B cell (primary cell): ENCODE measurements around the gene NAA10. TPM values are rescaled to one million over a fixed set of nuclear protein-coding genes. Genes with fewer than 3 reads are reported as not detected.
A peak's percentile ranks its signal among the peaks of the same experiment; 100 is the strongest.

Experiments used
- ATAC-seq: fragments of 200-7000 bp; cut with Tn5 transposase; one replicate; pipeline ENCODE4 v1.10.0; 2021; ENCODE audit warnings: low read depth, mild to moderate bottlenecking, moderate number of reproducible peaks, moderate library complexity
- CTCF ChIA-PET: fragments of 350-600 bp; sonication (Branson Sonifier 250); formaldehyde crosslinking; loops from one replicate; lab custom pipeline; 2021; ENCODE audit warnings: antibody characterized with exemption, inconsistent platforms; lab: Charles Lee
- POLR2A ChIA-PET: fragments of 350-600 bp; sonication (Branson Sonifier 250); formaldehyde crosslinking; loops from one replicate; lab custom pipeline; 2021; ENCODE audit warnings: antibody characterized with exemption; lab: Charles Lee
- DNase-seq: peaks from one replicate; pipeline ENCODE4 v3.0.0; 2013
- H2AFZ ChIP-seq: 2 replicates; pipeline ENCODE4 v1.6.1; 2012; ENCODE audit warnings: mild to moderate bottlenecking, low read depth, low read length; ENCODE audit not compliant: insufficient read depth, poor library complexity, severe bottlenecking
- H3K27ac ChIP-seq, 2 donors: 1 replicate in 1 of 2; 2 replicates in 1 of 2; pipeline ENCODE4 v1.5.1; 2012 to 2013; ENCODE audit warnings: low read length in 2 of 2, mild to moderate bottlenecking in 2 of 2, moderate library complexity in 1 of 2
- H3K27me3 ChIP-seq, 4 experiments: fragments of 200-600 bp in 1 of 4; sonication (generic) in 1 of 4; replicated peaks in 1 of 4; 1 replicate in 2 of 4; 2 replicates in 2 of 4; pipeline versions ENCODE4 v1.6.1 to v1.7.0; 2013 to 2016; ENCODE audit warnings: low read length in 3 of 4, mild to moderate bottlenecking in 2 of 4, mixed read lengths in 1 of 4, moderate library complexity in 1 of 4; ENCODE audit not compliant: insufficient read depth in 4 of 4, control insufficient read depth in 3 of 4; ENCODE audit errors: control extremely low read depth in 1 of 4
- H3K36me3 ChIP-seq, 2 experiments: replicated peaks in 1 of 2; 1 replicate in 1 of 2; 2 replicates in 1 of 2; pipeline versions ENCODE4 v1.6.1 to v1.7.1; 2013; ENCODE audit warnings: low read length in 1 of 2; ENCODE audit not compliant: insufficient read depth in 2 of 2, control insufficient read depth in 1 of 2; ENCODE audit errors: control extremely low read depth in 1 of 2, extremely low read depth in 1 of 2
- H3K4me1 ChIP-seq, 2 donors: fragments of 200-600 bp in 1 of 2; sonication (generic) in 1 of 2; 1 replicate in 1 of 2; 2 replicates in 1 of 2; pipeline versions ENCODE4 v1.5.1 to v1.6.1; 2013 to 2017; ENCODE audit warnings: low read length in 2 of 2; ENCODE audit not compliant: control insufficient read depth in 2 of 2, insufficient read depth in 2 of 2
- H3K4me2 ChIP-seq: replicated peaks from 2 replicates; pipeline ENCODE3; 2012; ENCODE audit warnings: mild to moderate bottlenecking, low read depth, low read length; ENCODE audit not compliant: poor library complexity, severe bottlenecking
- H3K4me3 ChIP-seq, 5 experiments: fragments of 200-600 bp in 1 of 5; sonication (generic) in 1 of 5; 1 replicate in 3 of 5; 2 replicates in 2 of 5; pipeline versions ENCODE4 v1.5.1 to v1.7.0; 2011 to 2016; ENCODE audit warnings: low read length in 4 of 5, mild to moderate bottlenecking in 4 of 5, low read depth in 2 of 5, control low read depth in 1 of 5, moderate library complexity in 1 of 5; ENCODE audit not compliant: insufficient read depth in 1 of 5; ENCODE audit errors: control extremely low read depth in 1 of 5, extremely low read depth in 1 of 5
- H3K79me2 ChIP-seq: fragments of 200-600 bp; sonication (generic); one replicate; pipeline ENCODE4 v1.6.0; 2016; ENCODE audit warnings: low read length; ENCODE audit not compliant: control insufficient read depth, insufficient read depth
- H3K9ac ChIP-seq: fragments of 200-600 bp; sonication (generic); 2 replicates; pipeline ENCODE4 v1.6.1; 2017; ENCODE audit warnings: mild to moderate bottlenecking, low read length, moderate library complexity
- H3K9me3 ChIP-seq, 3 donors: one replicate each; pipeline versions ENCODE4 v1.6.1 to v1.7.1; 2013; ENCODE audit warnings: low read length in 2 of 3; ENCODE audit not compliant: control insufficient read depth in 2 of 3, insufficient read depth in 1 of 3; ENCODE audit errors: control extremely low read depth in 1 of 3
- H4K20me1 ChIP-seq: 2 replicates; pipeline ENCODE4 v1.6.0; 2012; ENCODE audit warnings: mild to moderate bottlenecking, low read length; ENCODE audit not compliant: insufficient read depth, control insufficient read depth, poor library complexity, severe bottlenecking
- H3K27ac Mint-ChIP-seq: one replicate; pipeline ENCODE4 v1.8.0; 2021; ENCODE audit warnings: mixed read lengths
- H3K27me3 Mint-ChIP-seq: one replicate; pipeline ENCODE4 v1.8.0; 2021; ENCODE audit warnings: mixed read lengths
- H3K4me1 Mint-ChIP-seq: one replicate; pipeline ENCODE4 v1.8.0; 2021; ENCODE audit warnings: mixed read lengths
- H3K4me3 Mint-ChIP-seq: one replicate; pipeline ENCODE4 v1.8.0; 2021; ENCODE audit warnings: mixed read lengths
- H3K9me3 Mint-ChIP-seq: one replicate; pipeline ENCODE4 v1.8.0; 2022; ENCODE audit warnings: mixed read lengths; ENCODE audit not compliant: insufficient read depth
- EZH2 ChIP-seq: IDR thresholded peaks from 2 replicates; pipeline ENCODE4 v1.6.1; 2012; ENCODE audit warnings: borderline replicate concordance, low read depth, mild to moderate bottlenecking, moderate library complexity, low read length; ENCODE audit not compliant: insufficient read depth, poor library complexity, severe bottlenecking
- WGBS: methylation state at CpG from one replicate; pipeline ENCODE4 v1.1.5; 2013; ENCODE audit warnings: missing lambda C conversion rate; ENCODE audit not compliant: insufficient coverage; 5-methylcytosine and 5-hydroxymethylcytosine counted together
- intact Hi-C: fragments of 100-400 bp; cut with micrococcal nuclease; formaldehyde crosslinking; loops from one replicate; pipeline ENCODE4 v1.10.0; 2022
- polyA plus RNA-seq: library from polyadenylated mRNA; depleted of rRNA; stranded (reverse); fragments of >200 nt; gene quantifications from 2 replicates; pipeline ENCODE4 v1.2.3, GENCODE V29; 2012
- total RNA-seq, 2 donors: library from RNA; stranded (reverse); fragments of 120-200 nt in 1 of 2; gene quantifications; 1 replicate in 1 of 2; 2 replicates in 1 of 2; pipeline versions ENCODE4 v1.2.3 to v1.2.4, GENCODE V29; 2013 to 2022
- TF ChIP-seq, protein P1 (sequence below): fragments of 200-600 bp; IDR thresholded peaks from one replicate; pipeline ENCODE4 v1.8.0; 2022; ENCODE audit warnings: antibody characterized with exemption, mild to moderate bottlenecking

Gene NAA10
- total and polyA plus RNA-seq, 2 donors (not counting 1 experiment from before 2014, with no cell fraction given): 78.3 to 102 TPM

DNA sequence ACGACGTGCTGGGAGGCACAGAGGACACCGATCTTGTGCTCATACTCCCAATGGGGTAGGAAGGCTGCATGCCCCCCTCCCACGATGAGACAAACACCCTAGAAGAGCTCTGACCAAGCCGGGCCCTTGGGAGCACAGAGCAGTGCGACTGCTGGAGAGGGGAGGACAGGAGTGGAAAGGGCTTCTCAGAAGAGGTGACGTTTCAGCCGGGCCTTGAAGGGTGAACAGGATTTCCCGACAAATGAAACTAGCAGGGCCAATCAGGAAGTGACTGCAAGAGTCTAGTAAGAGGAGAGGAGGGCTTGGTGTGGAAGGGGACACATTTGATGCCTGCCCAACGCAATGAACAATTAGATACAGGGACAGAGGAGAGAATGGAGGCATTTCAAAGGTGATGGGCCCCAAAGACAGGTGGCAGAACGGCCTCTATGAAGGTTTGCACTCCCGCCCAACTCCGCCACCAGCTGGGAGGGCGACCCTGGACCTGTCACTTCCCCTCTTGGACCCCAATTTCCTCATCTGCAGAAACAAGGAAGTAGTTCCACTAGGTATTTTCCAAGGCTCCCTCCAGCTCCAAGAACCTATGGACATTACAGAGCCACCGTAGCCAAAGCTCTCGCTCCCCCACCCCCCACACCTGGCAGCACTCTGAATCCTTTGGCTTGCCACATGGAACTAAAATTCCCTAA lies 32.8 kb upstream of the NAA10 start:
- Histone ChIP-seq H3K9me3 (no peaks in the 10 kb centered on the region), H3K36me3 (peaks cover 0 to 21% of the 10 kb centered on the region in 2 experiments), H4K20me1 (peaks cover 66% of the 10 kb centered on the region), H3K4me1 (peaks cover 42 to 53% of the 10 kb centered on the region in 2 donors), H3K27me3 (no peaks in the 10 kb centered on the region), H3K27ac (peak overlapping the region; percentile 46 to 63), H3K4me2 (peak overlapping the region; percentile 70), H3K79me2 (peaks cover 79% of the 10 kb centered on the region), H3K9ac (peak overlapping the region; percentile 7), H3K4me3 (peak overlapping the region in 3 of 5 experiments; percentile 11 to 31 (median 25)), H2AFZ (no peak overlapping the region)
- DNase-seq (peak; percentile 47), ATAC-seq (no peak)
- Mint-ChIP-seq H3K4me1 (peaks cover 38% of the 10 kb centered on the region), H3K27me3 (no peaks in the 10 kb centered on the region), H3K27ac (peak overlapping the region; percentile 92), H3K4me3 (peak overlapping the region; percentile 87), H3K9me3 (no peaks in the 10 kb centered on the region)
- 21% methylated on average over 7 of the region's 16 CpGs for WGBS
- ChIA-PET POLR2A (interaction anchor here (0.7 to 1.6 kb wide), 3 partner anchors 14 to 244 kb away, joined by 3 to 7 read pairs (median 4); partner anchors contain the start of gene BCAP31), CTCF (interaction anchor here (0.6 to 4.0 kb wide), 13 partner anchors 15 to 559 kb away, joined by 3 to 27 read pairs (median 4); partner anchors contain the start of genes ARHGAP4 and SLC6A8)
- intact Hi-C loops: loop anchor here (10.0 kb wide), 1 partner anchor 1023 kb away; no protein-coding TSS in a partner anchor
- no peak for TF ChIP-seq EZH2
- TF ChIP-seq, protein P1, sequence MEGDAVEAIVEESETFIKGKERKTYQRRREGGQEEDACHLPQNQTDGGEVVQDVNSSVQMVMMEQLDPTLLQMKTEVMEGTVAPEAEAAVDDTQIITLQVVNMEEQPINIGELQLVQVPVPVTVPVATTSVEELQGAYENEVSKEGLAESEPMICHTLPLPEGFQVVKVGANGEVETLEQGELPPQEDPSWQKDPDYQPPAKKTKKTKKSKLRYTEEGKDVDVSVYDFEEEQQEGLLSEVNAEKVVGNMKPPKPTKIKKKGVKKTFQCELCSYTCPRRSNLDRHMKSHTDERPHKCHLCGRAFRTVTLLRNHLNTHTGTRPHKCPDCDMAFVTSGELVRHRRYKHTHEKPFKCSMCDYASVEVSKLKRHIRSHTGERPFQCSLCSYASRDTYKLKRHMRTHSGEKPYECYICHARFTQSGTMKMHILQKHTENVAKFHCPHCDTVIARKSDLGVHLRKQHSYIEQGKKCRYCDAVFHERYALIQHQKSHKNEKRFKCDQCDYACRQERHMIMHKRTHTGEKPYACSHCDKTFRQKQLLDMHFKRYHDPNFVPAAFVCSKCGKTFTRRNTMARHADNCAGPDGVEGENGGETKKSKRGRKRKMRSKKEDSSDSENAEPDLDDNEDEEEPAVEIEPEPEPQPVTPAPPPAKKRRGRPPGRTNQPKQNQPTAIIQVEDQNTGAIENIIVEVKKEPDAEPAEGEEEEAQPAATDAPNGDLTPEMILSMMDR: no peak
